Activated CD4-positive, alpha-beta T cell treated with anti-CD3 and anti-CD28 coated beads, Interleukin-2, amount 10 ng/mL, durations not matched to agents 7 days and 5 days (primary cell): ENCODE measurements around the gene PLXNA4. TPM values are rescaled to one million over a fixed set of nuclear protein-coding genes. Genes with fewer than 3 reads are reported as not detected.

ENCODE experiments used
- CTCF ChIA-PET: fragments of 350-600 bp; sonication (Branson Sonifier 250); formaldehyde crosslinking; loops from one replicate; lab custom pipeline; 2021; ENCODE audit warnings: antibody characterized with exemption; lab: Charles Lee
- POLR2A ChIA-PET: fragments of 350-600 bp; sonication (Branson Sonifier 250); formaldehyde crosslinking; loops from one replicate; lab custom pipeline; 2021; ENCODE audit warnings: antibody characterized with exemption; lab: Charles Lee
- DNase-seq: peaks from one replicate; pipeline ENCODE4 v3.0.0-alpha.2; 2020
- H3K27ac Mint-ChIP-seq: one replicate; pipeline ENCODE4 v1.8.0; 2021; ENCODE audit warnings: mild to moderate bottlenecking, moderate library complexity, mixed read lengths
- H3K27me3 Mint-ChIP-seq: one replicate; pipeline ENCODE4 v1.8.0; 2021; ENCODE audit warnings: mixed read lengths
- H3K36me3 Mint-ChIP-seq: one replicate; pipeline ENCODE4 v1.8.0; 2021; ENCODE audit warnings: low read depth, mixed read lengths
- H3K4me1 Mint-ChIP-seq: one replicate; pipeline ENCODE4 v1.8.0; 2021; ENCODE audit warnings: mixed read lengths
- H3K4me3 Mint-ChIP-seq: one replicate; pipeline ENCODE4 v1.8.0; 2021; ENCODE audit warnings: mild to moderate bottlenecking, moderate library complexity, mixed read lengths
- H3K9me3 Mint-ChIP-seq: one replicate; pipeline ENCODE4 v1.8.0; 2021; ENCODE audit warnings: mixed read lengths
- total RNA-seq, 2 experiments: library from RNA; stranded (reverse); gene quantifications; one replicate each; pipeline ENCODE4 v1.2.3, GENCODE V29; 2021

Gene PLXNA4
- total RNA-seq, 2 experiments from 2014 or later, result 21.3 to 23.3 TPM

GRCh38 chr7:132243051-132243450 is 333.2 kb downstream of the PLXNA4 start:
- H3K27ac Mint-ChIP-seq, result no peak overlapping the region
- ChIA-PET POLR2A (no interaction called here), CTCF (no interaction called here)
- H3K27me3 Mint-ChIP-seq, result peaks cover 3% of the 10 kb centered on the region
- H3K9me3 Mint-ChIP-seq, result peaks cover 2% of the 10 kb centered on the region
- no peak overlapping the region for H3K4me3 Mint-ChIP-seq
- H3K36me3 Mint-ChIP-seq, result no peaks in the 10 kb centered on the region
- no peak for DNase-seq
- H3K4me1 Mint-ChIP-seq, result no peaks in the 10 kb centered on the region

GRCh38 chr7:132242192-132242812 is 334.0 kb downstream of the PLXNA4 start:
- Mint-ChIP-seq H3K27me3 (peaks cover 3% of the 10 kb centered on the region), H3K27ac (no peak overlapping the region), H3K4me3 (no peak overlapping the region), H3K4me1 (no peaks in the 10 kb centered on the region), H3K36me3 (no peaks in the 10 kb centered on the region), H3K9me3 (peaks cover 2% of the 10 kb centered on the region)
- ChIA-PET POLR2A (no interaction called here), CTCF (interaction anchor here (0.6 kb wide), 1 partner anchor 367 kb away, joined by 3 read pairs; no protein-coding TSS in a partner anchor)
- DNase-seq, result no peak

GRCh38 chr7:132240821-132241422 is 335.3 kb downstream of the PLXNA4 start:
- no peak for DNase-seq
- H3K4me1 Mint-ChIP-seq, result no peaks in the 10 kb centered on the region
- no peaks in the 10 kb centered on the region for H3K36me3 Mint-ChIP-seq
- peaks cover 3% of the 10 kb centered on the region for H3K27me3 Mint-ChIP-seq
- ChIA-PET POLR2A (no interaction called here), CTCF (no interaction called here)
- H3K9me3 Mint-ChIP-seq, result peaks cover 2% of the 10 kb centered on the region
- no peak overlapping the region for H3K4me3 Mint-ChIP-seq
- H3K27ac Mint-ChIP-seq, result no peak overlapping the region

GRCh38 chr7:132240262-132240661 is 336.0 kb downstream of the PLXNA4 start:
- Mint-ChIP-seq H3K27ac (no peak overlapping the region), H3K4me3 (no peak overlapping the region), H3K9me3 (no peaks in the 10 kb centered on the region), H3K36me3 (no peaks in the 10 kb centered on the region), H3K4me1 (no peaks in the 10 kb centered on the region), H3K27me3 (peaks cover 3% of the 10 kb centered on the region)
- ChIA-PET POLR2A (no interaction called here), CTCF (no interaction called here)
- DNase-seq, result no peak

GRCh38 chr7:132239422-132239994 is 336.8 kb downstream of the PLXNA4 start:
- H3K4me3 Mint-ChIP-seq, result no peak overlapping the region
- no peaks in the 10 kb centered on the region for H3K27me3 Mint-ChIP-seq
- CTCF ChIA-PET, result no interaction called here
- H3K36me3 Mint-ChIP-seq, result no peaks in the 10 kb centered on the region
- no peaks in the 10 kb centered on the region for H3K4me1 Mint-ChIP-seq
- POLR2A ChIA-PET, result no interaction called here
- no peak overlapping the region for H3K27ac Mint-ChIP-seq
- H3K9me3 Mint-ChIP-seq, result no peaks in the 10 kb centered on the region
- no peak for DNase-seq

GRCh38 chr7:132234711-132235110 is 341.6 kb downstream of the PLXNA4 start:
- POLR2A ChIA-PET, result no interaction called here
- no peak for DNase-seq
- no peak overlapping the region for H3K4me3 Mint-ChIP-seq
- no peak overlapping the region for H3K27ac Mint-ChIP-seq
- H3K9me3 Mint-ChIP-seq, result no peaks in the 10 kb centered on the region
- H3K27me3 Mint-ChIP-seq, result no peaks in the 10 kb centered on the region
- H3K4me1 Mint-ChIP-seq, result no peaks in the 10 kb centered on the region
- H3K36me3 Mint-ChIP-seq, result no peaks in the 10 kb centered on the region
- CTCF ChIA-PET, result no interaction called here

GRCh38 chr7:132232406-132232805 is 343.9 kb downstream of the PLXNA4 start:
- no peaks in the 10 kb centered on the region for H3K27me3 Mint-ChIP-seq
- DNase-seq, result no peak
- no peak overlapping the region for H3K4me3 Mint-ChIP-seq
- ChIA-PET CTCF (no interaction called here), POLR2A (no interaction called here)
- no peak overlapping the region for H3K27ac Mint-ChIP-seq
- no peaks in the 10 kb centered on the region for H3K4me1 Mint-ChIP-seq
- H3K36me3 Mint-ChIP-seq, result no peaks in the 10 kb centered on the region
- H3K9me3 Mint-ChIP-seq, result no peaks in the 10 kb centered on the region

GRCh38 chr7:132230462-132230861 is 345.8 kb downstream of the PLXNA4 start:
- H3K4me1 Mint-ChIP-seq, result no peaks in the 10 kb centered on the region
- H3K9me3 Mint-ChIP-seq, result no peaks in the 10 kb centered on the region
- H3K27me3 Mint-ChIP-seq, result no peaks in the 10 kb centered on the region
- H3K36me3 Mint-ChIP-seq, result no peaks in the 10 kb centered on the region
- ChIA-PET POLR2A (no interaction called here), CTCF (no interaction called here)
- no peak overlapping the region for H3K4me3 Mint-ChIP-seq
- no peak for DNase-seq
- no peak overlapping the region for H3K27ac Mint-ChIP-seq

GRCh38 chr7:132228240-132228639 is 348.0 kb downstream of the PLXNA4 start:
- no peak overlapping the region for H3K4me3 Mint-ChIP-seq
- H3K27me3 Mint-ChIP-seq, result no peaks in the 10 kb centered on the region
- ChIA-PET CTCF (no interaction called here), POLR2A (no interaction called here)
- no peak overlapping the region for H3K27ac Mint-ChIP-seq
- H3K4me1 Mint-ChIP-seq, result no peaks in the 10 kb centered on the region
- H3K36me3 Mint-ChIP-seq, result no peaks in the 10 kb centered on the region
- H3K9me3 Mint-ChIP-seq, result no peaks in the 10 kb centered on the region
- no peak for DNase-seq

- no peak for DNase-seq
- H3K4me3 Mint-ChIP-seq, result no peak overlapping the region
- ChIA-PET CTCF (no interaction called here), POLR2A (no interaction called here)
- no peaks in the 10 kb centered on the region for H3K4me1 Mint-ChIP-seq
- no peak overlapping the region for H3K27ac Mint-ChIP-seq
- no peaks in the 10 kb centered on the region for H3K27me3 Mint-ChIP-seq
- no peaks in the 10 kb centered on the region for H3K9me3 Mint-ChIP-seq
- no peaks in the 10 kb centered on the region for H3K36me3 Mint-ChIP-seq
Observed at GRCh38 chr7:132226957-132227290, 349.3 kb downstream of the PLXNA4 start.

GRCh38 chr7:132226046-132226956 is 350.0 kb downstream of the PLXNA4 start:
- Mint-ChIP-seq H3K4me1 (no peaks in the 10 kb centered on the region), H3K36me3 (no peaks in the 10 kb centered on the region), H3K9me3 (no peaks in the 10 kb centered on the region), H3K27me3 (no peaks in the 10 kb centered on the region), H3K4me3 (no peak overlapping the region), H3K27ac (no peak overlapping the region)
- ChIA-PET CTCF (no interaction called here), POLR2A (no interaction called here)
- DNase-seq, result no peak

- no peak for DNase-seq
- H3K4me1 Mint-ChIP-seq, result no peaks in the 10 kb centered on the region
- H3K36me3 Mint-ChIP-seq, result no peaks in the 10 kb centered on the region
- H3K9me3 Mint-ChIP-seq, result no peaks in the 10 kb centered on the region
- ChIA-PET CTCF (interaction anchor here (0.6 kb wide), 1 partner anchor 540 kb away, joined by 3 read pairs; no protein-coding TSS in a partner anchor), POLR2A (no interaction called here)
- H3K27me3 Mint-ChIP-seq, result no peaks in the 10 kb centered on the region
- H3K4me3 Mint-ChIP-seq, result no peak overlapping the region
- H3K27ac Mint-ChIP-seq, result no peak overlapping the region
Observed at GRCh38 chr7:132225216-132226030, 350.8 kb downstream of the PLXNA4 start.
